ENCODE measurements around the gene HSD17B3.
"Not testable (repeated sequence)": the region's sequence is repeated elsewhere in the genome, so short reads cannot be mapped to it uniquely, and the experiment has no call there.

HSD17B3 gene

DNA sequence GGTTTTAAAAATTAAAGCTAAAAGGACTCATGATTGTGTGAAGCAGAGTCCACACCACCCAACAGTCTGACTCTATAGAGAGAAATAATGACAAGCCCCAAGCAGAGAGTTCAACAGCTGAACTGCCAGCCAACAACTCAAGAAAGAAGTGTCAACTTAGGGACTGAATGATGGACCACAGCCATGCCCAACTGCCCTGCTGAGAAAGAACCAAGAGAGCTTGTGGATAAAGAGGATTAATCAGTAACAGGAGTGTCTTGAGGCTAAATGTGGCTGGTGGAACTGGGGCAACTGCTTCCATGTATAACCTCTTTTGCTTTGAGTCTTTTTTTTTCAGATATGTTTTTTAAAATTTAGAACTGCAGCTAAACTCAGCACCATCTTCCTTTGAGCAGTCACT, 109.3 kb downstream of the HSD17B3 start:
- Histone ChIP-seq H3K27me3 (ENCODE audit: insufficient read depth, low read length) (no peaks in the 10 kb centered on the region), H3K9ac (ENCODE audit: low read length) (no peak overlapping the region), H4K12ac (ENCODE audit: low read depth, low read length) (no peak overlapping the region), H4K8ac (ENCODE audit: low read depth, low read length) (no peak overlapping the region), H3K4me3 (ENCODE audit: low read depth, low read length) (no peak overlapping the region), H3K79me1 (ENCODE audit: low read length) (no peaks in the 10 kb centered on the region), H4K91ac (ENCODE audit: low read depth, low read length) (no peak overlapping the region), H3K9me3 (ENCODE audit: insufficient read depth, low read depth, low read length) (peaks cover 4% of the 10 kb centered on the region), H3K14ac (ENCODE audit: low read length) (no peak overlapping the region), H2AK5ac (ENCODE audit: low read length) (no peak overlapping the region), H3K4me2 (ENCODE audit: low read length) (no peak overlapping the region), H3K79me2 (ENCODE audit: control insufficient read depth, insufficient read depth, low read length, poor library complexity) (no peaks in the 10 kb centered on the region), H3K4ac (ENCODE audit: low read depth, low read length) (no peak overlapping the region), H2AFZ (ENCODE audit: insufficient read depth, low read length, poor library complexity) (no peak overlapping the region), H3K27ac (ENCODE audit: low read depth, low read length) (no peak overlapping the region), H3K4me1 (ENCODE audit: control insufficient read depth in 1 of 2, insufficient read depth in 2 of 2, low read length in 2 of 2) (no peaks in the 10 kb centered on the region), H2BK120ac (ENCODE audit: insufficient read depth, low read length, poor library complexity) (no peak overlapping the region), H3K23ac (ENCODE audit: low read length) (no peak overlapping the region), H2BK12ac (ENCODE audit: low read length) (no peak overlapping the region), H3K18ac (ENCODE audit: low read length) (no peak overlapping the region), H3K36me3 (ENCODE audit: control insufficient read depth in 1 of 2, insufficient read depth in 2 of 2, low read length in 2 of 2) (no peaks in the 10 kb centered on the region), H2BK5ac (ENCODE audit: low read depth, low read length, poor library complexity) (no peak overlapping the region)
- no peak for DNase-seq

DNA sequence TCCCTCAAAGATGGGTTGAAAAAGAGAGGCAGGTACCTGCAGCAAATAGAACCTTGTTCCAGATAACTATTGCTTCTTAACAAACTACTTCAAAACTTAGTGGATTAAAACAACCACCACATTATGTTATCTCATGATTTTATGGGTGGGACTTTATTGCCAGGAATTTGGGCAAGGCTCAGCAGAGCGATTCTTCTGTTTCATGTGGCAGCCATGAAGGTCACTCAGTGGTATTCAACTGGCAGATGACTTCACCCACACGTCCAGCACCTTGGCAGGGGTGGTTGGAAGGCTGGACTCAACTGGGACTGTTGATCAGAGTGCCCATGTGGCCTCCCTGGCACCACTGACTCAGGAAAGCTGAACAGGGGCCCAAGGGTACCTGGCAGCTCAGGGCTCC, 112.0 kb downstream of the HSD17B3 start:
- no peak overlapping the region for H3K9ac ChIP-seq (ENCODE audit: low read length)
- H2AFZ ChIP-seq (ENCODE audit: insufficient read depth, low read length, poor library complexity): no peak overlapping the region
- H3K79me1 ChIP-seq (ENCODE audit: low read length): no peaks in the 10 kb centered on the region
- no peak overlapping the region for H3K18ac ChIP-seq (ENCODE audit: low read length)
- H4K91ac ChIP-seq (ENCODE audit: low read depth, low read length): no peak overlapping the region
- no peak overlapping the region for H3K4me3 ChIP-seq (ENCODE audit: low read depth, low read length)
- H3K9me3 ChIP-seq (ENCODE audit: insufficient read depth, low read depth, low read length): peaks cover 9% of the 10 kb centered on the region
- no peak overlapping the region for H3K4me2 ChIP-seq (ENCODE audit: low read length)
- no peaks in the 10 kb centered on the region for H3K4me1 ChIP-seq (ENCODE audit: control insufficient read depth in 1 of 2, insufficient read depth in 2 of 2, low read length in 2 of 2)
- H3K27ac ChIP-seq (ENCODE audit: low read depth, low read length): no peak overlapping the region
- H3K27me3 ChIP-seq (ENCODE audit: insufficient read depth, low read length): no peaks in the 10 kb centered on the region
- H4K8ac ChIP-seq (ENCODE audit: low read depth, low read length): no peak overlapping the region
- H2AK5ac ChIP-seq (ENCODE audit: low read length): no peak overlapping the region
- no peak overlapping the region for H4K12ac ChIP-seq (ENCODE audit: low read depth, low read length)
- H3K23ac ChIP-seq (ENCODE audit: low read length): no peak overlapping the region
- H2BK5ac ChIP-seq (ENCODE audit: low read depth, low read length, poor library complexity): no peak overlapping the region
- H2BK12ac ChIP-seq (ENCODE audit: low read length): no peak overlapping the region
- WGBS (ENCODE audit: extremely low coverage, insufficient coverage, insufficient read length): no CpG with 5 or more reads among the region's 2 CpGs
- H2BK120ac ChIP-seq (ENCODE audit: insufficient read depth, low read length, poor library complexity): no peak overlapping the region
- H3K14ac ChIP-seq (ENCODE audit: low read length): no peak overlapping the region
- no peak overlapping the region for H3K4ac ChIP-seq (ENCODE audit: low read depth, low read length)
- no peak for DNase-seq
- no peaks in the 10 kb centered on the region for H3K79me2 ChIP-seq (ENCODE audit: control insufficient read depth, insufficient read depth, low read length, poor library complexity)
- H3K36me3 ChIP-seq (ENCODE audit: control insufficient read depth in 1 of 2, insufficient read depth in 2 of 2, low read length in 2 of 2): no peaks in the 10 kb centered on the region

DNA sequence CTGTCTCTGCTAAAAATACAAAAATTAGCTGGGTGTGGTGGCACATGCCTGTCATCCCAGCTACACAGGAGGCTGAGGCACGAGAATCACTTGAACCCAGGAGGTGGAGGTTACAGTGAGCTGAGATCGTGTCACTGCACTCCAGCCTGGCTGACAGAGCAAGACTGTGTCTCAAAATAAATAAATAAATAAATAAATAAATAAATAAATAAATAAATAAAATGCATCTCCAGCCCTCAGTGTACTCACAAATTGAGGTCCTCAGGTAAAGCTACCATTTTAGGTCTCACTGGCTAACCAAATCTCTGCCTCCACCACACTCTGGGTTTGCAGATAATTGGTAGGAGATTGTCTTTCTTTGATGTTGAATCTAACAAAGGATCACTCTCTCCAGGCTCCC, 112.4 kb downstream of the HSD17B3 start:
- not testable (repeated sequence) for H2AFZ ChIP-seq (ENCODE audit: insufficient read depth, low read length, poor library complexity); H3K4ac ChIP-seq (ENCODE audit: low read depth, low read length); H4K91ac ChIP-seq (ENCODE audit: low read depth, low read length); H2BK12ac ChIP-seq (ENCODE audit: low read length); H3K9ac ChIP-seq (ENCODE audit: low read length); H2BK5ac ChIP-seq (ENCODE audit: low read depth, low read length, poor library complexity); H3K36me3 ChIP-seq (ENCODE audit: control insufficient read depth in 1 of 2, insufficient read depth in 2 of 2, low read length in 2 of 2); DNase-seq; H3K4me2 ChIP-seq (ENCODE audit: low read length); H3K18ac ChIP-seq (ENCODE audit: low read length); H3K4me1 ChIP-seq (ENCODE audit: control insufficient read depth in 1 of 2, insufficient read depth in 2 of 2, low read length in 2 of 2); H3K23ac ChIP-seq (ENCODE audit: low read length); H3K79me2 ChIP-seq (ENCODE audit: control insufficient read depth, insufficient read depth, low read length, poor library complexity); H4K12ac ChIP-seq (ENCODE audit: low read depth, low read length); H2AK5ac ChIP-seq (ENCODE audit: low read length); H3K79me1 ChIP-seq (ENCODE audit: low read length); H3K9me3 ChIP-seq (ENCODE audit: insufficient read depth, low read depth, low read length); H3K27ac ChIP-seq (ENCODE audit: low read depth, low read length); H3K27me3 ChIP-seq (ENCODE audit: insufficient read depth, low read length); H2BK120ac ChIP-seq (ENCODE audit: insufficient read depth, low read length, poor library complexity); H4K8ac ChIP-seq (ENCODE audit: low read depth, low read length); H3K14ac ChIP-seq (ENCODE audit: low read length); H3K4me3 ChIP-seq (ENCODE audit: low read depth, low read length)
- no CpG with 5 or more reads among the region's 2 CpGs for WGBS (ENCODE audit: extremely low coverage, insufficient coverage, insufficient read length)

DNA sequence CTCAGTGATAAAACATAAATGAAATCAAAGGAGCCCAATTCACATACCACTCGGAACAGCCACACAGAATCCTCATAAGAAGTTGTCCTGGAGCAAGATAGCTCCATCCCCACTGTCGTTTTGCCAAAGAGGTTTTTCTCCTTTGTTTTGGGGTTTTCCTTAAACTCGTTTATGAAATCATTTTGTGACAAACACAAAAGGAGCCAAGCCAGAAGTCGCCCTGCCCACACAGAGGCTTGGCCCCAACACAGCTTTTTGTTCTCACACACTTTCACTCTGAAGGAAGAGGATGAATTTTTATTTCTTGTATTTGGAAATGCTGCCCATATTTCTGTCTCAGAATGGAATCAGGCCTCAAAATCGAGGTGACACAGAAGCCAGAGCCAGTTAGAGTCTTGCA, 113.4 kb downstream of the HSD17B3 start:
- Histone ChIP-seq H3K9ac (ENCODE audit: low read length) (no peak overlapping the region), H2BK120ac (ENCODE audit: insufficient read depth, low read length, poor library complexity) (no peak overlapping the region), H3K4me2 (ENCODE audit: low read length) (no peak overlapping the region), H4K12ac (ENCODE audit: low read depth, low read length) (no peak overlapping the region), H3K79me2 (ENCODE audit: control insufficient read depth, insufficient read depth, low read length, poor library complexity) (no peaks in the 10 kb centered on the region), H3K23ac (ENCODE audit: low read length) (no peak overlapping the region), H4K8ac (ENCODE audit: low read depth, low read length) (no peak overlapping the region), H3K4ac (ENCODE audit: low read depth, low read length) (no peak overlapping the region), H3K79me1 (ENCODE audit: low read length) (no peaks in the 10 kb centered on the region), H2BK5ac (ENCODE audit: low read depth, low read length, poor library complexity) (no peak overlapping the region), H3K36me3 (ENCODE audit: control insufficient read depth in 1 of 2, insufficient read depth in 2 of 2, low read length in 2 of 2) (no peaks in the 10 kb centered on the region), H3K4me3 (ENCODE audit: low read depth, low read length) (no peak overlapping the region), H2AFZ (ENCODE audit: insufficient read depth, low read length, poor library complexity) (no peak overlapping the region), H3K9me3 (ENCODE audit: insufficient read depth, low read depth, low read length) (peaks cover 11% of the 10 kb centered on the region), H2AK5ac (ENCODE audit: low read length) (no peak overlapping the region), H3K18ac (ENCODE audit: low read length) (no peak overlapping the region), H3K14ac (ENCODE audit: low read length) (no peak overlapping the region), H3K27ac (ENCODE audit: low read depth, low read length) (no peak overlapping the region), H3K4me1 (ENCODE audit: control insufficient read depth in 1 of 2, insufficient read depth in 2 of 2, low read length in 2 of 2) (no peaks in the 10 kb centered on the region), H4K91ac (ENCODE audit: low read depth, low read length) (no peak overlapping the region), H3K27me3 (ENCODE audit: insufficient read depth, low read length) (no peaks in the 10 kb centered on the region), H2BK12ac (ENCODE audit: low read length) (no peak overlapping the region)
- no CpG with 5 or more reads among the region's 5 CpGs for WGBS (ENCODE audit: extremely low coverage, insufficient coverage, insufficient read length)
- no peak for DNase-seq

DNA sequence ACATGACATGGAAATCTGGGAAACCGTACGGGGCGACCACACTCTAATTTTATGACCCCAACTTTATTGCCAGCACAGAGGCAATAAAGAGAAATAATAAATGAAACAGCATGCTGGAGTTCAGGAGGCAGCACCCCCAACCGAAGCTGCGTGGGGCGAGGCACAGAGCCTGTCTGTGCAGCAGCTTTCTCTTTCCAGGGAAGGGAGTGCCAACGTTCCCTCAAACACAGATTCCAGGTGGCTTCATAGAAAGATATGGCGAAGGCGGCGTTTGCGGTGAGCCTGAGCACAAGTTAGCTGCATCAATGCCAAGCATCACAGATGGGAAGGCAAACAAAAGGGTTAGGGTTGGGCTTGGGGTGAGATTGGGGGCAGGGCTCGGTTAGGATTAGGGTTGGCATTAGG, 114.8 kb downstream of the HSD17B3 start:
- H4K12ac ChIP-seq (ENCODE audit: low read depth, low read length): no peak overlapping the region
- H3K18ac ChIP-seq (ENCODE audit: low read length): no peak overlapping the region
- no peak overlapping the region for H4K91ac ChIP-seq (ENCODE audit: low read depth, low read length)
- no peak overlapping the region for H3K4me3 ChIP-seq (ENCODE audit: low read depth, low read length)
- H3K4me2 ChIP-seq (ENCODE audit: low read length): no peak overlapping the region
- no peaks in the 10 kb centered on the region for H3K79me2 ChIP-seq (ENCODE audit: control insufficient read depth, insufficient read depth, low read length, poor library complexity)
- DNase-seq: no peak
- no peak overlapping the region for H2BK120ac ChIP-seq (ENCODE audit: insufficient read depth, low read length, poor library complexity)
- H2BK5ac ChIP-seq (ENCODE audit: low read depth, low read length, poor library complexity): no peak overlapping the region
- H4K8ac ChIP-seq (ENCODE audit: low read depth, low read length): no peak overlapping the region
- H3K79me1 ChIP-seq (ENCODE audit: low read length): no peaks in the 10 kb centered on the region
- H3K9ac ChIP-seq (ENCODE audit: low read length): no peak overlapping the region
- no peak overlapping the region for H2BK12ac ChIP-seq (ENCODE audit: low read length)
- no peak overlapping the region for H3K14ac ChIP-seq (ENCODE audit: low read length)
- no peaks in the 10 kb centered on the region for H3K4me1 ChIP-seq (ENCODE audit: control insufficient read depth in 1 of 2, insufficient read depth in 2 of 2, low read length in 2 of 2)
- no peak overlapping the region for H2AK5ac ChIP-seq (ENCODE audit: low read length)
- H3K4ac ChIP-seq (ENCODE audit: low read depth, low read length): no peak overlapping the region
- 100% methylated on average over 1 of the region's 12 CpGs for WGBS (ENCODE audit: extremely low coverage, insufficient coverage, insufficient read length)
- H3K27me3 ChIP-seq (ENCODE audit: insufficient read depth, low read length): no peaks in the 10 kb centered on the region
- H3K9me3 ChIP-seq (ENCODE audit: insufficient read depth, low read depth, low read length): peaks cover 11% of the 10 kb centered on the region
- H3K27ac ChIP-seq (ENCODE audit: low read depth, low read length): no peak overlapping the region
- no peak overlapping the region for H2AFZ ChIP-seq (ENCODE audit: insufficient read depth, low read length, poor library complexity)
- H3K36me3 ChIP-seq (ENCODE audit: control insufficient read depth in 1 of 2, insufficient read depth in 2 of 2, low read length in 2 of 2): no peaks in the 10 kb centered on the region
- no peak overlapping the region for H3K23ac ChIP-seq (ENCODE audit: low read length)

All from trophoblast cell (in vitro differentiated cells and primary cell).